HG02798 (cell line): ENCODE results near the gene CAMTA1.

Experiments used
- ATAC-seq: cut with Tn5 transposase; IDR thresholded peaks from one replicate; pipeline ENCODE4 v1.9.1; 2021; ENCODE audit warnings: mild to moderate bottlenecking; ENCODE audit not compliant: unreplicated experiment, poor library complexity

The CAMTA1 gene

GRCh38 chr1:7438921-7439655 lies 653.8 kb downstream of the CAMTA1 start:
- ATAC-seq: no peak

- no peak for ATAC-seq
Observed at GRCh38 chr1:7440154-7440553, 654.9 kb downstream of the CAMTA1 start.

- no peak for ATAC-seq
Observed at GRCh38 chr1:7441143-7441841, 656.0 kb downstream of the CAMTA1 start.

GRCh38 chr1:7442036-7442435 lies 656.8 kb downstream of the CAMTA1 start:
- no peak for ATAC-seq

- no peak for ATAC-seq
Observed at GRCh38 chr1:7442918-7443317, 657.7 kb downstream of the CAMTA1 start.

- no peak for ATAC-seq
Observed at GRCh38 chr1:7444363-7444762, 659.1 kb downstream of the CAMTA1 start.

- ATAC-seq: no peak
Observed at GRCh38 chr1:7447093-7447492, 661.8 kb downstream of the CAMTA1 start.

- no peak for ATAC-seq
Observed at GRCh38 chr1:7447736-7448135, 662.5 kb downstream of the CAMTA1 start.

GRCh38 chr1:7448986-7449385 lies 663.7 kb downstream of the CAMTA1 start:
- ATAC-seq: no peak

GRCh38 chr1:7449750-7450149 lies 664.5 kb downstream of the CAMTA1 start:
- no peak for ATAC-seq

- ATAC-seq: no peak
Observed at GRCh38 chr1:7450838-7451237, 665.6 kb downstream of the CAMTA1 start.

GRCh38 chr1:7453038-7453437 lies 667.8 kb downstream of the CAMTA1 start:
- ATAC-seq: no peak

- ATAC-seq: no peak
Observed at GRCh38 chr1:7454052-7454815, 669.0 kb downstream of the CAMTA1 start.

- ATAC-seq: no peak
Observed at GRCh38 chr1:7454895-7455784, 669.9 kb downstream of the CAMTA1 start.

- no peak for ATAC-seq
Observed at GRCh38 chr1:7455796-7456721, 670.8 kb downstream of the CAMTA1 start.

GRCh38 chr1:7456722-7457082 lies 671.4 kb downstream of the CAMTA1 start:
- no peak for ATAC-seq

- ATAC-seq: no peak
Observed at GRCh38 chr1:7457811-7458210, 672.6 kb downstream of the CAMTA1 start.

- ATAC-seq: no peak
Observed at GRCh38 chr1:7458946-7459345, 673.7 kb downstream of the CAMTA1 start.

GRCh38 chr1:7459914-7460313 lies 674.7 kb downstream of the CAMTA1 start:
- no peak for ATAC-seq
